ENCODE results near the gene MUC4.
"Not testable (repeated sequence)": the region's sequence is repeated elsewhere in the genome, so short reads cannot be mapped to it uniquely, and the experiment has no call there.

Gene MUC4

DNA sequence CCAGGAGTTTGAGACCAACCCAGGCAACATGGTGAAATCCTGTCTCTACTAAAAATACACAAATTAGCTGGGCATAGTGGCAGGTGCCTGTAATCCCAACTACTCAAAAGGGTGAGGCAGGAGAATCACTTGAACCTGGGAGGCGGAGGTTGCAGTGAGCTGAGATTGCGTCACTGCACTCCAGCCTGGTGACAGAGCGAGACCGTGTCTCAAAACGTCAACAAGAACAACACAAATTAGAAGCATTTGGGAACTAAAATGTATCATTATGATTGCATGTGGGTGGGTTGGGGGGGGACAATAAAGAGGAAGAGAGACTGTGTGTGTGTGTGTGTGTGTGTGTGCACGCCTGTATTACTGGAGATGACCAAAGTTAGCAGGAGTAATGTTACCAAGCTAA lies 73.9 kb downstream of the MUC4 start:
- DNase-seq (ENCODE audit: low read depth) = not testable (repeated sequence)

DNA sequence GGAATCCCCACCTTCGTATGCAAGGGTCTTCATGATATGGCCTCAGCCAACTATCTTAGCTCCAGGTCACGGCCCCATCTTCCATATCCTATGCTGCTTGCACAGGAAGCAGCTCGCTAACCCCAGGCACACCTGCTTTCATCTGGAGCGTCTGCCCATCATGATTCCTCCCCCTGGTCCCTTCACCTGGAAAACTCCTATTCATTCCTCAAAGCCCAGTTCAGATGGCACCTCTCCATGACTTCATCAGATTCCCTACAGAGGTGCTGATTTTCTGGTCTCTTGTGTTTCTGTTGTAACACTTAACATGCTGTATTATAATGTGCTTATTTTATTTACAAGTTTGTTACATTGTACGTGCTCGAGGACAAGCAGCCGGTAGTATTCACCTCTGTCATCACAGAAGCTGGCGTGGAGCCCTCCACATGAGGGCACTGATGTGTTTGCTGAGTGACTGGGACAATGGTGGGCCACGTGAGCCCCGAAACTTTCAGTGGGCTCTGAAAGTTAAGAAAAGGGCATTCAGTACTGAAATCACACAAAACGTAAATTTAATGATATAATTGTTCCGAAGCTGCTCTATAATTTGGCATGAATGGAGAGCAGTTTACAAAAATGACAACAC lies 74.8 kb downstream of the MUC4 start:
- no peak for DNase-seq (ENCODE audit: low read depth)

DNA sequence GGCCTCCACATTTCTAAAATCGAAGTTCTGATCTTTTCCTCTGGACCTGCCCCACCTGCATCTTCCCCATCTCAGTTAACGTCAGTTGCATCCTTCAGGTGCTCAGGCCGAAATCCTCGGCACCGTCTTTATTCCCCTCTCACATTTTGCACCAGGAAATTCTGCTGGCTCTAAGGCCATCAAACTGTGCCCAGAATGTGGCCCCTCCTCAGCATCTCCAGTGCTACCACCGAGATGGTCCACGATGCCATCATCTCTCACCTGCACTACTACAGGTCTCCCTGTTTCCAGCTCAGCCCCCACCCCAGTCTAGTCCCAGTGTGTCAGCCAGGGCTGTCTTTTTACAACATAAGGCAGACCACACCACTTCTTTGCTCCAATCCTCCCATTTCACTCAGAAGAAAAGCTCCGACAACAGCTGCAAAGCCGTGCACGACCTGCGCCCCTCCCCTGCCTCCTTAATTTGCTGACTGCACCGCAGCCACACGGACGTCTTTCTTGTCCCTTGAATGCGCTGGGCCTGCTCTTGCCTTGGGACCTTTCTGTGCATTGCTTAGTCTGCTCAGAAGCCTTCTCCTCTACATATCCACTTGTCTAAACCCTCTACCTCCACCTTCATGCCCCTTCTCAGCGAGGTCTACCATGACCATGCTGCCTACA lies 76.6 kb downstream of the MUC4 start:
- DNase-seq (ENCODE audit: low read depth) = no peak

DNA sequence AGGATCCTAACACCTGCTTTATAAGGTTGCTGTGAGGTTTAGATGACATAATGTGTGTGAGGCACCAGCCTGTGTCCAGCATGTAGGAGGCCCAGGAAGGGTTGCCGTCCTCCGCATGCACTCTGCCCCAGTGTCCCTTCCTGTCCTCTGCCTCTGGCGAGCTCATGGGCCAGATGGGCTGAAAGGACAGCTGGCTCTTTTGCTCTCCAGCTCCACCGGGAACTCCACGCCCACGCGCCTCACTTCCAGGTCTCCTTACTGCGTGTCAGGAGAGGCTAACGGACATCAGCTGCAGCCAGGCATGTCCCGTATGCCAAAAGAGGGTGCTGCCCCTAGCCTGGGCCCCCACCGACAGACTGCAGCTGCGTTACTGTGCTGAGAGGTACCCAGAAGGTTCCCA lies 78.8 kb downstream of the MUC4 start:
- no peak for DNase-seq (ENCODE audit: low read depth)

DNA sequence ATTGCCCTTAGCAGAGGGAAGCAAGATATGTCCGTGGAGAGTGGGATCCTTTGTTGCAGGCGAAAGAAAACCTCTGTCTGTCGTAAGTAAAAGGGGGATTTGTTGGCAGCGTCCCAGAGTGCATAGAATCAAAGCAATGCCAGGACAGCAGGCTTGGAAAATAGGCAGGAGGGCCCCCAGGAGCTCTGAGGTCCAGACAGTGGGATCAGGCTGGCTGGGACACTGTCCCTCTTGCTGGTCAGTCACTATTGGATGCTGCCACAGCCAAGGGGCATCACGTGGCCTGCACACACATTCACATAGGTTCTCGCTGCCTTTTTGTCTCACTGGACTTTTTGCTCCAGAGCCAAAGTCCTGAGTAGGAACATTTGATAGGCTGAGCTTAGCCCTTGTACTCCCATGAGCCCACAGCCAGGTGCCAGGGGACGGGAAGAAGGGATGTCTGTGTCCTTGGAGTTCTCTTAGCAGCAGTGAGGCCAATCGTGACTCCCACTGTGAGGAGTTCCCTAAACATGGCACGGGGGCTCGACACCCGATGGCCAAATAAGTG lies 80.3 kb downstream of the MUC4 start:
- no peak for DNase-seq (ENCODE audit: low read depth)

DNA sequence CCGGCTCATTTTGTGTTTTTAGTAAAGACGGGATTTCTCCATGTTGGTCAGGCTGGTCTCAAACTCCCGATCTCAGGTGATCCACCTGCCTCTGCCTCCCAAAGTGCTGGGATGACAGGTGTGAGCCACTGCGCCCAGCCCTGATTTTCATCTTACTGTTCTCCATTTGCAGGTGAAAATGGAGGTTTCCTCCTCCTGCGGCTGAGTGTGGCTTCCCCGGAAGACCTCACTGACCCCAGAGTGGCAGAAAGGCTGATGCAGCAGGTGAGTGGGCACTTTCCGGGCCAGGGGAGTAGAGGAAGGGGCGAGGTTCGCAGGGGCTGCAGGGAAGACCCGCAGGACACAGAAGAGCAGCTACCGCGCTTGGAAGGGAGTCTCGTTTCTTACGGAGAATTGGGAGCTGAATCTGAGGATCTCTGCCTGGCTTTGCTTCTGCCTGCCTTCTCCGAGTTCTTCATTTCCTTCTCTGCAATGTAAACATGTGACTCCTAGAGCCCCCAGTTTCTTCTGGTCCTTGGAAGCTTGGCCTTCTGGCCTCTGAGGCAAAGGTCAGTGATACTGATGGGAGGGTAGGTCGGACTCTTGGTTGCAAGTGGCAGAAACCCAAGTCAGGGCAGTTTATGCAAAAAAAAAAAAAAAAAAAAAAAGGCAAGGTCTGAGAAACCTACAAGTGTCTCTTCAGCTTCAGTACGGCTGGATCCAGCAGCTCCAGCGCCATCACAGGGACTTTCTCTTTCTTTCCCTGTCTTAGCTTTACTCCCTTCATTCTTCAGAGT lies 82.1 kb downstream of the MUC4 start:
- no peak for DNase-seq (ENCODE audit: low read depth)

DNA sequence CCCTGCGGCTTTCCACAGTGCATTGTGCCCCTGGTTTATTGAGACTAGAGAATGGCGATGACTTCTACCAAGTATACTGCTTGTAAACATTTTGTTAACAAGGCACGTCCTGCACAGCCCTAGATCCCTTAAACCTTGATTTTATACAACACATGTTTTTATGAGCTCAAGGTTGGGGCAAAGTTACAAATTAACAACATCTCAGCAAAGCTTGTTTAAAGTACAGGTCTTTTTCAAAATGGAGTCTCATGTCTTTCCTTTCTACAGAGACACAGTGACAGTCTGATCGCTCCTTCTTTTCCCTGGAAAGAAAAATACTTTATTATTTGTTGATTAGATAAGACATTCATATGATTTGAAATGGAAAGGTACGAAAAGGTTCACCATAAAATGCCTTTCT lies 82.9 kb downstream of the MUC4 start:
- not testable (repeated sequence) for DNase-seq (ENCODE audit: low read depth)

DNA sequence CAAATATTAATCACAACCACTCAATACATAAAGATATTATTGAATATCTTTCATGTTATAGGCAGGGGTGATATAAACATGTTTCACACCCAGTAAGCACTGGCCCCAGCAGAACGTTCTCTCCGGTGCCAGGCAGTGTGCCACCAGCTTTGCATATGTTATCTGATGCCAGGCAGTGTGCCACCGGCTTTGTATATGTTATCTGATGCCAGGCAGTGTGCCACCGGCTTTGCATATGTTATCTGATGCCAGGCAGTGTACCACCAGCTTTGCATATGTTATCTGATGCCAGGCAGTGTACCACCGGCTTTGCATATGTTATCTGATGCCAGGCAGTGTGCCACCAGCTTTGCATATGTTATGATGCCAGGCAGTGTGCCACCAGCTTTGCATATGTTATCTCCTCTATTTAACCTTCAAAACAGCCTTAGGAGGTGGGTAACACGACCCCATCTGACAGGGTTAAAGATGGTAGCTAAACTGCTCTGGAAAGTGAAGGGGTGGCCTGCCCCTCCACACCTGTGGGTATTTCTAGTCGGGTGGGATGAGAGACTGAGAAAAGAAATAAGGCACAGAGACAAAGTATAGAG lies 84.0 kb downstream of the MUC4 start:
- DNase-seq (ENCODE audit: low read depth) = no peak

DNA sequence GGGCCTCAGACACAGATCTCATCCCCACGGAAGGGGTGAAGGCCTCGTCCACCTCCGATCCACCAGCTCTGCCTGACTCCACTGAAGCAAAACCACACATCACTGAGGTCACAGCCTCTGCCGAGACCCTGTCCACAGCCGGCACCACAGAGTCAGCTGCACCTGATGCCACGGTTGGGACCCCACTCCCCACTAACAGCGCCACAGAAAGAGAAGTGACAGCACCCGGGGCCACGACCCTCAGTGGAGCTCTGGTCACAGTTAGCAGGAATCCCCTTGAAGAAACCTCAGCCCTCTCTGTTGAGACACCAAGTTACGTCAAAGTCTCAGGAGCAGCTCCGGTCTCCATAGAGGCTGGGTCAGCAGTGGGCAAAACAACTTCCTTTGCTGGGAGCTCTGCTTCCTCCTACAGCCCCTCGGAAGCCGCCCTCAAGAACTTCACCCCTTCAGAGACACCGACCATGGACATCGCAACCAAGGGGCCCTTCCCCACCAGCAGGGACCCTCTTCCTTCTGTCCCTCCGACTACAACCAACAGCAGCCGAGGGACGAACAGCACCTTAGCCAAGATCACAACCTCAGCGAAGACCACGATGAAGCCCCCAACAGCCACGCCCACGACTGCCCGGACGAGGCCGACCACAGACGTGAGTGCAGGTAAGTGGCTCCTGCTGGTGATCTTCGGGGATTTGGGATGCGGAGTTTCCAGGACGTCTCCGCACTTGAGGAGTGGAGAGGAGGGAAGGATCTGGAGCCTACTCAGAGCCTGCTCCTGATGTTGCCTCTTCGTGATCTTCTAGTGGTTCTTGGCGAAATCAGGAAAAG lies 85.6 kb downstream of the MUC4 start:
- DNase-seq (ENCODE audit: low read depth) = not testable (repeated sequence)

DNA sequence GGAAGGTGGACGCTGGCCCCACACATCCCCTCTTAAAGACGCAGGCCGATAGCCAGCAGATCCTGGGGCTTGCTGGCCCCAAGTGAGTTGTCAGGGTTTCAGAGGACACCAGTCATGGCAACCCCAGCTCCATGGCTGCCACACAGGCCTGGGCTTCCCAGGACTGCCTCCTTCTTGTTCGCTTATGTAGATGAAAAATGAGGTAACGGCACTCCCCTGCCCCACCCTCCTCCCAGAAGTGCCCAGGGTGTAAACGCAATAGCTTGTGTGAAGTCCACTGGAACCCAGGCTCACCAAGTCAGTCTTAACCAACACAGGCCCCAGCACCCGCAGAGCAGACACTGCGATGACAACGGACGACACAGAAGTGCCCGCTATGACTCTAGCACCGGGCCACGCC lies 87.4 kb downstream of the MUC4 start:
- not testable (repeated sequence) for DNase-seq (ENCODE audit: low read depth)

DNA sequence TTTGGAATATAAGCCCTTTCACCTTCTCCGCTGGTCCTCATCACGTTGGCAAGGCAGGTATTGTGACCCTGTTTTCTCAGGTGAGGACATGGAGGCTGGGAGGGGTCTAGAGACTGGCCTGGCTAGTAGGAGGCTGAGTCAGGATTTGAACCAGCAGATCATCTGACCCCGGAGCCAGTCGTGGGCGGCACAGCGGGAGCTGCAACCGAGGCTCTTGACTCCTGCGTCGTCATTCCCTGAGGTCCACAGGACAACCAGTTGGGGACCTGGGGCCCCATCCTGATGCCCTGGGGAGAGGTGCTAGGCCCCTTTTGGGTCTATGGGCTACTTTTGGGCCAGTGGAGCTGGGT lies 88.8 kb downstream of the MUC4 start:
- not testable (repeated sequence) for DNase-seq (ENCODE audit: low read depth)

DNA sequence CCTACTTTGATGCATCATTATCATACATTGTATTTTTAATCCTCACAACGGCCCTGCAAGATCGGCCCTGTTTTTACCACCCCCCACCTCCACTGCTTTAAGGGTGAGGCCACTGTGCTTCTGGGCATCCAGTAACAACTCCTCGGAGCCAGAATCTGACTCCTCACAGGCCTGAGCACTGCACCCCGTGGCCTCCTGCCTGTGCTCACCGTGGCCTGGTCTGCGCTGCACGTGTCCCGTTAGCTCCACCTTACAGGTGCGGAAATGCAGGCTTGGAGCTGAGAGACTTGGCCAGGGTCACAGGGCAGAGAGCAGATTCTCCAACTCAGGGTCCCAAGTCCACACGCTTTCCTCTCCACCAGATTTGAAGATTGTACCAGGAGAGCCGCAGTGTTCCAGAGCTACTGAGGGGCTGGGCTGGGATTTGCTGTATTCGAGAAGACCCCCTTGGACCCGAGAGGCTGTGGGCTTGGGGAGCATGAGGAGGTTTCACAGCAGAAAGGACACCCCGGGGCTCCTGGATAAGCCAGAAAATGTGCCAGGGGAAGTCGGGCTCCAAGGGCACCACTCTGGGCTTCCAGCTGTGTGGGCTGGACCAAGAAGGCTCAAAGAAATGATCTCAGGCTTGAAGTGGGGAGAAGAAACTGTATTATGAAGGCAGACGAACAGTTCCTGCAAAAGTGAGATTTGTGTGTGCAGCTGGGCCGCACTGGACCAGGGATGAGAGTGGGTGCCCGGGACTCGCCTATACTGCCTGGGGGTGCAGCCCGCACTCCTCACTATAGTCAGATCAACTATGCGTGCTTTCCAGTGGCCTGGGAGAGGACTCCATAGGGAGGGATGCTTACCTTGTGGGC lies 89.4 kb downstream of the MUC4 start:
- DNase-seq (ENCODE audit: low read depth) = not testable (repeated sequence)

DNA sequence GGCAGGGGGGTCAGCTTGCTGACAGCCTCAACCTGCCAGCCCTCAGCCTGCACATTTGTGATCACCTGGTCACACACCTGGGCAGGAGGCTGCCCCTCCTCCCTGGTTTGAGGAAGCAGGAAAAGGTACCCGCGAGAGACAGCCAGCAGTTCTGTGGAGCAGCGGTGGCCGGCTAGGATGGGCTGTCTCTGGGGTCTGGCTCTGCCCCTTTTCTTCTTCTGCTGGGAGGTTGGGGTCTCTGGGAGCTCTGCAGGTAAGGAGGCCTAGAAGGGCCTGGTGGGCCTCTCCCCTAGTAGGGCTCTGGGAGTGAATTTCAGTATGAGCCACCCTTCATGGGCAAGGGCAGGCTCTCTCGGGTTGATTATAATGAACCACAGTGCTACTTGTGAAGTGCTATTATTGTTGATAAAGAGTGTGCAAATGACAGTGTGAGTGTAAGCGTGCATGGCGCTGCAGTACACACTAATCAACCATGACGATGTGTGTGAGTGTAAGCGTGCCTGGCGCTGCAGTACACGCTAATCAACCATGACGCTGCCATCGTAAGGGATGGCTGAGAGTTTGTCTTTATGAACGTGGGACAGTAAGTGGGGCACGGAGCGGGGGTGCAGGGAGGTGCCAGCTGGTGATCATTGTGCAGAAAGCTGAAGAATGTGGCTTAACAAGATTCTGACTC lies 90.8 kb downstream of the MUC4 start, which contains the start of gene MUC20:
TSS of gene MUC20 (plus strand) at position 148 of the 676 bp plus-strand sequence. CDS start at position 178, 30 bp downstream.
- DNase-seq (ENCODE audit: low read depth) = not testable (repeated sequence)

DNA sequence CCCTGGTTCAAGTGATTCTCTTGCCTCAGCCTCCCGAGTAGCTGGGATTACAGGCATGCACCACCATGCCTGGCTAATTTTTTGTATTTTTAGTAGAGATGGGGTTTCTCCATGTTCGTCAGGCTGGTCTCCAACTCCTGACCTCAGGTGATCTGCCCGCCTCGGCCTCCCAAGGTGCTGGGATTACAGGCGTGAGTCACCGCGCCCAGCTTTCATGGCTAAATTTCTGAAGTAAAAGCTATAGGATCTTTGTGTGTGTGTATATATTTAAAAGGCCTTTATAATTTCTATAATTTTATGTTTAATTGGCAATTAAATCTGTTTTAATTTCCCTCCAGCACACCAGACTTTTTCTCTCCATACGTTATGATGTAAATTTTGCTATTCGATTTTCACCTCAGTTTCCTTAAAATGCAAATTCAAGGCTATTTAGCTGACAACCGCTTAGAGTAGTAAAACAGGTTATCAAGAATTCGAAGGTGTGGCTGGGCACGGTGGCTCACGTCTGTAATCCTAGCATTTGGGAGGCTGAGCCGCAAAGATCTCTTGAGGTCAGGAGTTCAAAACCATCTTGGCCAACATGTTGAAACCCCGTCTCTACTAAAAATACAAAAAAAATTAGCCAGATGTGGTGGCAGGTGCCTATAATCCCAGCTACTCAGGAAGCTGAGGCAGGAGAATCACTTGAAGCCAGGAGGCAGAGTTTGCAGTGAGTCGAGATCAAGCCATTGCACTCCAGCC lies 92.0 kb downstream of the MUC4 start:
- DNase-seq (ENCODE audit: low read depth) = not testable (repeated sequence)

DNA sequence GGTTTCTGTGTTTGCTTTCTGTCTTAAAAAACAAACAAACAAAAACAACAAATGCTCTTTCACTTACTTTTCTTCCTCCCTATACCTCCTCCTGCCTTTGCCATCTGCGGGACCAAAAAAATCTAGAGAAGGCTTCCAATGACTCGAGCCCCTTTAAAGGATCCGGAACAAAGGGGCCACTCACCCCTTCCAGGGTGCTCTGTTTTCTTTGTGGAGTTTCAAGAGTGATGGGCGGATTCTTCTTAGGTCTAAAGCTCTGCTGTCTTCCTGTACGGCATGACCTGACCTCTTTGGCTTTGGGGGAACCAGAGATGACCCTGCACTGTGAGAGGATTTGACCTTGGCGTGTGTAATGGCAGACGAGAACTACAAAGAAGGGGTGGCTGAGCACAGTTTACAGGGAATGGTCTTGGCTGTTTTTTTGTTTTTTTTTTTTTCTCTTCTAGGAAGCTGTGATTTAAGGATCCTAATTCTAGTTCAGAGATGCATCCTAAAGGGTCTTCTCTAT lies 93.2 kb downstream of the MUC4 start:
- DNase-seq (ENCODE audit: low read depth) = no peak

DNA sequence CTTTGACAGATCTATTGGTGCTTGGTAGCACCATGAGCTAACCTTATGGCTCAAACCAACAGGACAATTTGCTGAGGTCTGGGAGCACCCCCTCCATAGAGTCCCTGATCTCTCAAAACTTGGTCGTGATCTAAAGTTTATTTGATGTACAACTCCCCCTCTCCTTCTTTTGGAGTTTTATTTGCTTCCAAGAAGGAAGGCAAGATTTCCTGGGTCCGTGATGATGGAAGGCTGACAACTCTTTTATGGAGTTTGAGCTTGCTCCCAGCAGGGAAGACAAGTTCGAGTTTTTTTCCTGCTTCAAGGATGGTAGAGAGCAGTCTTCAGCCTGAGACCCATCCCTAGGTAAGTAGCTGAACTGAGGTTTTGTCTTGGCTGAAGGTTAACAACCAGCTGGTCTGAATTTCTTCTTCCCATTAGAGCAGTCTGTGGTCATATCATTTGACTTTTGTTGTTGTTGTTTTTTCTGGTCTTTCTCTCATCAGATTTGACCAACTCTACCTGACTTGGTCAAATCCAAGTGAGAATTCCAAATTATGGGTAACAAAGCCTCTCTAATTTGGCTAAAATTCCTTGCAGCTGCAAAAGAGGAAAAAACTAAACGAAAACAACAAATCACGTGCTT lies 93.8 kb downstream of the MUC4 start:
- DNase-seq (ENCODE audit: low read depth) = no peak

DNA sequence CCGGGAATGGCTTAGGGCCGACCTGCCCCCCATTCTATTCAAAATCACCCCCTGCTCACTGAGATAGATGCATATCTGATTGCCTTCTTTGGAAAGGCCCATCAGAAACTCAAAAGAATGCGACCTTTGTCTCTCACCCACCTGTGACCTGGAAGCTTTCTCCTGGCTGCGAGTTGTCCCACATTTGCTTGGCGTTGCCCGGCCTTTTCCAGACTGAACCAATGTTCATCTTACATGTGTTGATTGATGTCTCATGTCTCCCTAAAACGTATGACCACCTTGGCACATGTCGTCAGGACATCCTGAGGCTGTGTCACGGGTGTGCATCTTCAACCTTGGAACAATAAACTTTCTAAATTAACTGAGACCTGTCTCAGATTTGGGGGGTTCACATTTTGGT lies 94.3 kb downstream of the MUC4 start:
- DNase-seq (ENCODE audit: low read depth) = no peak

DNA sequence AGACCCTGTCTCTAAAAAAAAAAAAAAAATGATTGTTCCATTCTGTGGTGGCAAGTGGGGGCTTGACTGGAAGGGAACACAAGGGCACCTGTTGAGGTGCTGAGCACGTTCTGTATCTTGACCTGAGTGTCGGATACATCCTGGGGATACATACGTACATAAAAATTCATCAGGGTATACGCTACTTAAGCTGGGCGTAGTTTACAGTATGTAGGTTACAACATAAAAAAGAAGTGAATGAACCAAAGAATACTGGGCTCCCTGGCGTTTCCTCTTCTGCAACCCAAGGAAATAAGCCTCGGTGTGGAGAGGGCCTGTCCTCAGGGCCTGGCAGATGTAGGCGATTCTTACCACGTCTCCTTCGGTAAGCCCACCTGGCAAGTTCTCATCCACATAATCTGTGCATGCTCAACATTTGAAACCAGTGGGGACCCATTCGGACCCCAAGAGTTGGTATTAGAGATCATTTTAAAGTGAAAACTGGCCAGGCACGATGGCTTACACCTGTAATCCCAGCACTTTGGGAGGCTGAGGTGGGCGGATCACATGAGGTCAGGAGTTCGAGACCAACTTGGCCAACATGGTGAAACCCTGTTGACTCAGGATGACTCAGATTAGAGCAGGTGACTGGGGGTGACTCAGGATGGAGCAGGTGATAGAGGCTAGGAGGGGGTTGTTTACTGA lies 96.0 kb downstream of the MUC4 start:
- no peak for DNase-seq (ENCODE audit: low read depth)

Measured in activated T-cell treated with anti-CD3 and anti-CD28 coated beads for 1 hour (primary cell).